Measurements from ENCODE around the gene SCAMP5.

The SCAMP5 gene, protein sequence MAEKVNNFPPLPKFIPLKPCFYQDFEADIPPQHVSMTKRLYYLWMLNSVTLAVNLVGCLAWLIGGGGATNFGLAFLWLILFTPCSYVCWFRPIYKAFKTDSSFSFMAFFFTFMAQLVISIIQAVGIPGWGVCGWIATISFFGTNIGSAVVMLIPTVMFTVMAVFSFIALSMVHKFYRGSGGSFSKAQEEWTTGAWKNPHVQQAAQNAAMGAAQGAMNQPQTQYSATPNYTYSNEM

DNA sequence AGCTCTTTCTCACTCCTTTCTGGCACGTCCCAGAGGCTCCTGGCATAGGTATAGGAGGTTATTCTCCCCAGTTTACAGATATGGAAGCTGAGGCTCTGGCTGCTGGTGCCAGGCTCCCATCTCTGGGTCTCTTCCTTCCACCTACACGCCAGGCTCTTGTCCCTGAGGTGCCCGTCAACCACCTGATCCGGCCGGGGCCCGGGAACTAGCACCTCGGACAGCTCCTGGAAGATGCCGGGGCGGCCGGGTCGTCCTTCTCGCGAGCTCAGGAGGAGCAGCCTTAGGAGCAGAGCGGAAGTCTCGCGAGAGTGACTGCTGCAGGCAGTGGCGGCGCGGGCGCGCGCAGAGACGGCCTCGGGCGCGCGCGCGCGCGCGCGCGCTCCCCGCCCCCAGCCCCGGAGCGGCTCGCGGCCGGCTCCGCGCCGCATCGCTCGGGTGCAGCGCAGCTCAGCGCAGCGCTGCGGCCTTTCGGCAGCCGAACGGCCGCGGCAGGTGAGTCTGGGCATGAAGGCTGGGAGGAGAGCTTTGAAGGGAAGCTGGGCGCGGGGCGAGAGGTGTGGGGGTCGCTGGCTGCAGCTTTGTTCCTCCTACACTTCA is at the start of gene SCAMP5:
SCAMP5 (plus strand) TSS at position 382 of the 597 bp plus-strand sequence. CDS start 16,277 bp downstream, outside the sequence.
- DNase-seq (ENCODE audit: low spot score), result peak; percentile 93

DNA sequence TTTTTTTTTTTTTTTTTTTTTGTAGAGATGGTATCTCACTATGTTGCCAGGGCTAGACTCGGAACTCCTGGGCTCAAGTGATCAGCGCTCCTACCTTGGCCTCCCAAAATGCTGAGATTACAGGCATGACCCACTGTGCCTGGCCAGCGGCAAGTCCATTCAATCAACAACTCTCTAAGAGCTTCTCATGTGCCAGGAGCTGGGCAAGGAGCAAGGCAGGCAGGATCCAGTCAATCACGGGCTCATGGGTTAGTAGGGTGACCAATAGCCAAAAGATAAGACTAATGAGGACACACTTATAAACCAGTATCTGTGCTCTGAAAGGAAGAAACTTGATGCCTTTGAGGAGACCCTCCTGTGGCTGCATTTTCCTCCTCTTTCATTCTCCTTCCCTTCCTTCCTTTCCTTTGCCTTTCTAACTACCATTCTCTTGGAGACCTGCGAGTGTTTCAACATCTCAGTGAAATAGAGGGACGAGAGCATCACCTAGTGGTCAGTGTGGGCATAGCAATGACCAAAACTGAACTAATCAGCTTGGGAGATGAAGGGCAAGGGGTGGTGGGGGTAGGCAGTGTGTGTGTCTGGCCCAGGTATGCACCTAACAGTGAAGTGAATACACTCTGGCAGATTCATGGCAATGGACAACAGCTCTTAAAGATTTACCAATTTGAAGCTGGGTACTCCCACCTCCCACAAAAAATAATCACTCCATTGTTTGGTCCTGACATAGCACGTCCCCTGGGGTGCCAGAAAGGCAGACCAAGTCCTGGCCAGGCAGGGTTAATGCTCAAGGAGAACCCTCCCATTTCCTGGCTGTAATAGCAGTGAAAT is 45.1 kb upstream of the SCAMP5 start:
- DNase-seq (ENCODE audit: low spot score), result peak; percentile 91

DNA sequence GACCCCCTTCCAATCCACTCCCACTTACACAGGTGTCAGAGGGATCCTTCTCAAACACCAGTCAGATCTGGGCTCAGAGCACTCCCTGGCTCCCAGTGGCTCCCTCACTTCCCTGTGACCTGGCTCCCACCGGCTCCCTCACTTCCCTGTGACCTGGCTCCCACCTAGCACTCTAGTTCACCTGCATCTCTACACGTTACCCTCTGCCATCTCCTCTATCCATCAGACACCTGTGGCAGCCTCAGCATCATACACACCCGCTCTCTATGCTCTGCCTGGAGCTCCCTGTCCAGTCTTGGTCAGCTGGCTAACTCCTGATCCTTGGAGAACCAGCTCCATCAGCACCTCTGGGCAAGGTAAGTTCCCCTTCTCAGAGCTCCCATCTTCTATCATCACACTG is 44.4 kb upstream of the SCAMP5 start:
- no peak for DNase-seq (ENCODE audit: low spot score)

- DNase-seq (ENCODE audit: low spot score), result peak; percentile 38
These were observed 40.8 kb upstream of the SCAMP5 start for GRCh38 chr15:74954515-74954914.

- DNase-seq (ENCODE audit: low spot score), result no peak
These were observed 40.3 kb upstream of the SCAMP5 start for GRCh38 chr15:74955017-74955416.

- peak; percentile 78 for DNase-seq (ENCODE audit: low spot score)
These were observed 39.3 kb upstream of the SCAMP5 start for GRCh38 chr15:74955796-74956647.

DNA sequence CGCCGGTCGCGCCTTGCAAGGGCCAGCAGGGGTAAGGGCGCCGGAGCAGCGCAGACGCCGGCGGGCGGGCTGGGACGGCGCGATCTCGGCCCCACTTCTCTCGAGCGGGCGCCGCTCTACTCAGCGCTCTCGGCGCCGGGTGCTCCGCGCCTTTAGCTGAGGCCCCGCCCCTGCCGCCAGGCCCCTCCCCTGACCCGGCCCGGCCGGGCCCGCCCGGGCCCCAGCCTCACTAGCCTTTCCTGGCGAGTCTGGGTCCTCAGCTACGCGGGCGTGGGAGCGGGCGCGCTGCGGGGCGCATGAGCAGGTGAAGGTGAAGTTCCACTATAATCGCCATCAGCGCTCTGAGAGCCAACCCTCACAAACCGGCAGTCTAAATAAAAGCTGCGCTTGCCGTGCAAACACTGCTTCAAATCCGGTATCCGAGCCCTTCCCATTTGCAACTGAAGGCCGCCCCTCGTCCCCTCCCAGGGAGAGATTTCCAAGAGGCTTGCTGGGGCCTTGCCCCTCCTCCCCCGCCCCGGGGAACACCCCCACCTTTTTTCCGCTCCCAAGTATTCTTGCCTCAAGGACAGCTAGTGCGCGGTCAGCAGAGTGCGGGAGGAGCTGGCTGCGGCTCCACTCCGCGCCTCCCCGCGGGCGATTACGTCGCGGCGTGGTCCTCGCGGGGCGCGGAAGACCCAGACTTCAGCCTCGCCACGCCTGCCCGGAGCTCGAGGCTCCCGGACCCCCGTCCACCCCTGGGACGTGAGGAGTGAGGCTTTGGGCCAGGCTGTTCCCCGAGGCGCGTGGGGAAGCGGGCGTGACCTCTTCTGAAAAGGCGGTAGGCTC is 38.5 kb upstream of the SCAMP5 start, which contains the start of gene RPP25:
RPP25 (minus strand) TSS at position 125 of the 828 bp plus-strand sequence. CDS start 189 bp downstream, outside the sequence.
- DNase-seq (ENCODE audit: low spot score), result peak; percentile 77

- no peak for DNase-seq (ENCODE audit: low spot score)
These were observed 37.8 kb upstream of the SCAMP5 start for GRCh38 chr15:74957476-74958035.

DNA sequence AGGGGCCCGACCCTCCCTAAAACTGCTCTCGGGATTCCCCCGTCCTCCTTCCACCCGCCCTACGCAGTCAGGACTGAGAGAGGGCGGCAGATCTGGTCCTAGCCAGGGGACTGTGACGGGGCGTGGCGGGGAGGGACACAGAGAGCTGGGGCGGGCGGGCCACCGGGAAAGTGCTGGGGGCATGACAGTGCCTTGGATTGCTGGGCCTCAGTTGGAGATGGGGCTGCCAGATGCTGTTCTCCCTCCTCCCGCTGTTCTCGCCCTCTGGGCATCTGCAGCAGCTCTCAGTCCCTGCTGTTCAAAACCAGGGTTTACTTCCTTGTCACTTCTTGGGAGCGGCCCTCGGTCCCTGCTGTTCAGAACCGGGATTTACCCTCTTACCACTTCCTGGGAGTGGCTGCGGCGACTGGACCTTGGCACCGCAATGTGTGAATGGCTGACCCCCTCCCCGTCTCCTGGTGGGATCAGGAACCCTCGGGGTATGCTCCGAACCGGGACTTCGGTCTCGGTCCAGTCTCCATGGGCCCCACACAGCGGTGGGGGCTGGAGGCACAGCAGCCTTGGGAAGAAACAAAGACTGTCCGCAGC is 36.9 kb upstream of the SCAMP5 start:
- no peak for DNase-seq (ENCODE audit: low spot score)

- DNase-seq (ENCODE audit: low spot score), result no peak
These were observed 36.3 kb upstream of the SCAMP5 start for GRCh38 chr15:74958908-74959585.

- DNase-seq (ENCODE audit: low spot score), result no peak
These were observed 35.8 kb upstream of the SCAMP5 start for GRCh38 chr15:74959586-74959939.

DNA sequence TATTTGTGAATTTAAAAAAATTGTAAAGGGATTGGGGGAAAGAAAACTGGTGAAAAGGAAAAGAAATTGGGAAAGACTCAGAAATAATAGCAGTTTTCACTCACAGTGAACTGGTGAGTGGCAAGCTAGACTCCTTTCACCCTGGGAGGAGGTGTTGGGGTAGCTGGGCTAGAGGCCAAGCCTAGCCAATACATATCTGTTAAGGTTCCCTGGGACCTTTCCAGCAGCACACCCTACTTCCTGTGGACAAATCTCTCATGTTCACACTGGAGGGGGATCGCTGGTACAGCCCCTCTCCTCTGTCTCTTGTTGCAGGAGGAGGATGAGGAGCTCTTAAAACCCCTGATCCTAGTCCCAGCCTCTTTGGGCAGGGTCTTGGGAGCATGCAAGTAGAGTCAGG is 35.1 kb upstream of the SCAMP5 start:
- no peak for DNase-seq (ENCODE audit: low spot score)

- no peak for DNase-seq (ENCODE audit: low spot score)
These were observed 34.3 kb upstream of the SCAMP5 start for GRCh38 chr15:74960995-74961588.

DNA sequence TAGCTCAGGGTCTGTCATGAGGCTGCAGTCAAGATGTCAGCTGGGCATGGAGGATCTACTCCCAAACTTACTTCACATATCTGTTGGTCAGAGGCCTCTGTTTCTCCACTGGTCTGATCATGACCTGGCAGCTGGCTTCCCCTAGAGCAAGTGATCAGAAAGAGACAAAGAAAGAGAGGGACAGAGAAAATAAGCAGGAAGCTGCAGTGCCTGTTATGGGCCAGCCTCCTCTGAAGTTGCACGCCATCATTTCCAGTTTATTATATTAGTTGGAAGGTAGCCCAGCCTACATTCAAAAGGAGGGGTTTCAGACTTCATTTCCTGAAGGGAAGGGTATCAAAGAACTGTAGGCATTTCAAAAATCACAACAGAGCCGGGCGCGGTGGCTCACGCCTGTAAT is 33.7 kb upstream of the SCAMP5 start:
- DNase-seq (ENCODE audit: low spot score), result no peak

DNA sequence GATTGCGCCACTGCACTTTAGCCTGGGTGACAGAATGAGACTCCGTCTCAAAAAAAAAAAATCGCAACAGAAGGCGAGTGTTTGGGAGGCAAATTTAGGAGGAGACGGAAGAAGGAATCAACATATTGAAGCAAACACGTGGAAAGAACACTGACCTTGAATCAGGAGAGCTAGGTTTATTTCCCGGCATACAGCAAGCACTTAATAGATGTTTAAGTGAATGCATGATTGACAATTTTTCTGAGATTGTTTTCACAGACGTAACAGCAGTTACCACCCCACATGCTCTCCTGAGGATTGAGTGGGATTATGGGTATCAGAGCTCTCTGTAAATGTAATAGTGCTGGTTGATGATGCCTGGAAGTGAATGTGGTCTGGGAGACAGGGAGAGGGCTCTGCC is 33.1 kb upstream of the SCAMP5 start:
- no peak for DNase-seq (ENCODE audit: low spot score)

- DNase-seq (ENCODE audit: low spot score), result no peak
These were observed 32.7 kb upstream of the SCAMP5 start for GRCh38 chr15:74962671-74963070.

DNA sequence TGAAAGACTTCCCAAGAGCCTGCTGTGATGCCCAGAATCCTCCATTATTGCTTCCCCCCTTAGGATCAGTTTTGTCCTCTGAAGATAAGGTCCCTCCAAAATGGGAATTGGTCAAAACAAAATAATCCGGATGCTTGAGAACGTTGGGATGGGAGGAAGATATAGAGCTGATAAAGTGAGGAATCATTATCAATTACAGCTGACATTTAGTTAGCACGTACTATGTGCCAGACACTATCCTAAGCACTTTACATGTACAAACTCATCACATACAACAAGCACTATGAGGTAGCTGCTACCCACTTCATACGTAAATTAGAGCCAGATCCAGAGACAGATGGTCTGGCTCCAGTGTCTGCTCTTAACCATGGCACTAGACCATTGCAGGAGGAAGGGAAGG is 32.1 kb upstream of the SCAMP5 start:
- no peak for DNase-seq (ENCODE audit: low spot score)

- DNase-seq (ENCODE audit: low spot score), result no peak
These were observed 30.6 kb upstream of the SCAMP5 start for GRCh38 chr15:74964794-74965193.

DNA sequence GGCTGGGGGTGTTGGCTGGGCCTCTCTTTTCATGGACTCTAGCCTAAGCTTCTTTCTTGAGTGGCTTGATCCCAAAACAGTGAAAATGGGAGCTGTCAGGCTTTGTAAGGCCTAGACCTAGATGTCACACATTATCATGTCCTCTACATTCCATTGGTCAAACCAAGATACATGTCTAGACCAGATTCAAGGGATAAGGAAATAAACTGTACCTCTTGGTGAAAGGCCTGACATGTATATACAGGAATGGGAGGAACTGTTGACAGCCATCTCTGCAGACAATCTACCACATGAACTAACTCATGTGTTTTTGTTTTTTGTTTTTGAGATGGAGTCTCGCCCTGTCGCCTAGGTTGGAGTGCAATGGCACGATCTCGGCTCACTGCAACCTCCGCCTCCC is 27.7 kb upstream of the SCAMP5 start:
- no peak for DNase-seq (ENCODE audit: low spot score)

GRCh38 chr15:74976159-74976558 is 19.2 kb upstream of the SCAMP5 start:
- no peak for DNase-seq (ENCODE audit: low spot score)
